Measurements from ENCODE around the gene OR2A25. TPM values are rescaled to one million over a fixed set of nuclear protein-coding genes. Genes with fewer than 3 reads are reported as not detected.

The OR2A25 gene
- total and polyA plus RNA-seq, 4 experiments from 2014 or later: not detected

Other genes with a start within 250 kb of the OR2A25 start
- 10 to 100 TPM; 20.9 to 23.1 TPM for gene TCAF1, start 167.6 kb upstream of the OR2A25 start, total RNA-seq
- gene TCAF1, start 167.6 kb upstream of the OR2A25 start, polyA plus RNA-seq: 10 to 100 TPM; 10.2 to 11.5 TPM
- not detected for gene OR2F2, start 134.6 kb upstream of the OR2A25 start, total RNA-seq
- not detected for gene OR2F2, start 134.6 kb upstream of the OR2A25 start, polyA plus RNA-seq
- gene OR2F1, start 115.0 kb upstream of the OR2A25 start, total RNA-seq: not detected
- not detected for gene OR2F1, start 115.0 kb upstream of the OR2A25 start, polyA plus RNA-seq
- not detected for gene OR6B1, start 69.5 kb upstream of the OR2A25 start, total RNA-seq
- gene OR6B1, start 69.5 kb upstream of the OR2A25 start, polyA plus RNA-seq: not detected
- not detected for gene OR2A5, start 20.9 kb upstream of the OR2A25 start, total RNA-seq
- not detected for gene OR2A5, start 20.9 kb upstream of the OR2A25 start, polyA plus RNA-seq
- gene OR2A12, start 16.5 kb downstream of the OR2A25 start, total RNA-seq: not detected
- not detected for gene OR2A12, start 16.5 kb downstream of the OR2A25 start, polyA plus RNA-seq
- gene OR2A2, start 39.8 kb downstream of the OR2A25 start, total RNA-seq: not detected
- not detected for gene OR2A2, start 39.8 kb downstream of the OR2A25 start, polyA plus RNA-seq
- not detected for gene OR2A14, start 53.4 kb downstream of the OR2A25 start, total RNA-seq
- not detected for gene OR2A14, start 53.4 kb downstream of the OR2A25 start, polyA plus RNA-seq
- 1 to 10 TPM; 5.0 to 5.4 TPM for gene CTAGE4, start 113.7 kb downstream of the OR2A25 start, total RNA-seq
- under 1 TPM in 1 of 2 donors, not detected in 1; 0.08 TPM for gene CTAGE4, start 113.7 kb downstream of the OR2A25 start, polyA plus RNA-seq
- 1 to 10 TPM; 4.8 to 5.2 TPM for gene ARHGEF35, start 126.0 kb downstream of the OR2A25 start, total RNA-seq
- gene ARHGEF35, start 126.0 kb downstream of the OR2A25 start, polyA plus RNA-seq: 1 to 10 TPM; 2.0 to 2.8 TPM
- gene OR2A42, start 169.8 kb downstream of the OR2A25 start, total RNA-seq: not detected
- gene OR2A42, start 169.8 kb downstream of the OR2A25 start, polyA plus RNA-seq: not detected
- gene OR2A7, start 195.0 kb downstream of the OR2A25 start, total RNA-seq: 1 to 10 TPM; 3.9 to 4.0 TPM
- under 1 TPM in 1 of 2 donors, not detected in 1; 0.76 TPM for gene OR2A7, start 195.0 kb downstream of the OR2A25 start, polyA plus RNA-seq
- gene CTAGE8, start 199.5 kb downstream of the OR2A25 start, total RNA-seq: under 1 TPM in 1 of 2 experiments, not detected in 1; 0.36 TPM
- gene CTAGE8, start 199.5 kb downstream of the OR2A25 start, polyA plus RNA-seq: under 1 TPM; 0.39 to 0.45 TPM
- gene OR2A1, start 242.6 kb downstream of the OR2A25 start, total RNA-seq: not detected
- under 1 TPM in 1 of 2 donors, not detected in 1; 0.59 TPM for gene OR2A1, start 242.6 kb downstream of the OR2A25 start, polyA plus RNA-seq